ENCODE results near the gene HSDL2. TPM values are rescaled to one million over a fixed set of nuclear protein-coding genes. Genes with fewer than 3 reads are reported as not detected.
A peak's percentile ranks its signal among the peaks of the same experiment; 100 is the strongest.

Gene HSDL2
- total and polyA plus RNA-seq, 2 of the 4 experiments (the other 2 are of a cell fraction), result 17.7 to 65.8 TPM

DNA sequence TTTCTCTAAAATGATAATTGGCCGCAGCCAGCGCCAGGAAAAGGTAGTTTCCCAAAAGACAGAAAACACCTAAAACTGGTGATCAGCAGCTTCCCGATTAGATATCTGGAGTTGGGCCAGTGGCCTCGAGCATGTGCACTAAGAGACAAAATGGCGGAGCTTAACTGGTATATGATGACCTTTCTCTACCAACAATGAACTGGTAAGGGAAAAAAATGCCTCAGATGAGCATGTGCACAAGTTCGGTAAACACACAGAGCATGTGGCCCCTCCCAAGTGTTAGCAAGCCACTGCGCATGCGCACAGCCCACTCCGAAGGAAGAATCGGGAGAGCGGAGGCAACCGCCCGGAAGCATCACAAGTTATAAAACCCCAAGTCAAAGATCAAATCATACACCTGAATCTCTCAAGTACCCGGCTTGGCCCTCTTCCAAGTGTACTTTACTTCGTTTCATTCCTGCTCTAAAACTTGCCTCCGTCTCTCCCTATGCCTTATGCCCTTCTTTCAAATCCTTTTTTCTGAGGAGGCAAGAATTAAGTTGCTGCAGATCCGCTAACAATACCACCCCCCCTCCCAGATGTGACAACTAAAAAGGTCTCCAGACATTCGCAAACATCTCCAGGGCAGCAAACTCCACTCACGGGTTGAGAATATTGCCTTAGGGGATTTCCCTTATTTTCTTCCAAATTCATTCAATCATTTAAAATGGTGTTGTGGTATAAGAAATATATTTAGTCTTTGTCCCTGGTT is 31.5 kb upstream of the HSDL2 start:
- POLR2A ChIA-PET (ENCODE audit: unreplicated experiment), result interaction anchor here (0.6 kb wide), 1 partner anchor 274 kb away, joined by 7 read pairs; no protein-coding TSS in a partner anchor
- CTCF ChIA-PET, result no interaction called here
- TF ChIP-seq, protein P1, sequence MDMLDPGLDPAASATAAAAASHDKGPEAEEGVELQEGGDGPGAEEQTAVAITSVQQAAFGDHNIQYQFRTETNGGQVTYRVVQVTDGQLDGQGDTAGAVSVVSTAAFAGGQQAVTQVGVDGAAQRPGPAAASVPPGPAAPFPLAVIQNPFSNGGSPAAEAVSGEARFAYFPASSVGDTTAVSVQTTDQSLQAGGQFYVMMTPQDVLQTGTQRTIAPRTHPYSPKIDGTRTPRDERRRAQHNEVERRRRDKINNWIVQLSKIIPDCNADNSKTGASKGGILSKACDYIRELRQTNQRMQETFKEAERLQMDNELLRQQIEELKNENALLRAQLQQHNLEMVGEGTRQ (IDR thresholded peaks at IDR 0.05; ENCODE audit: low read depth, low read length), result no peak
- TF ChIP-seq CHD1 (IDR thresholded peaks at IDR 0.05; ENCODE audit: low read depth, low read length) (no peak), MAFK (IDR thresholded peaks at IDR 0.05; ENCODE audit: low read depth, low read length) (no peak), FOS (IDR thresholded peaks at IDR 0.05; ENCODE audit: low read depth, low read length) (no peak), BHLHE40 (IDR thresholded peaks at IDR 0.05; ENCODE audit: low read depth, low read length) (no peak), MXI1 (IDR thresholded peaks at IDR 0.05; ENCODE audit: borderline replicate concordance, low read depth, low read length) (no peak), MAZ (IDR thresholded peaks at IDR 0.05; ENCODE audit: borderline replicate concordance, low read depth, low read length) (no peak), RAD21 (IDR thresholded peaks at IDR 0.05; ENCODE audit: low read length) (no peak), CEBPB (IDR thresholded peaks at IDR 0.05; ENCODE audit: low read depth, low read length) (no peak), SMC3 (IDR thresholded peaks at IDR 0.05; ENCODE audit: low read depth, low read length) (no peak), RFX5 (IDR thresholded peaks at IDR 0.05; ENCODE audit: low read depth, low read length) (no peak), RCOR1 (IDR thresholded peaks at IDR 0.05; ENCODE audit: insufficient replicate concordance, low read length) (no peak)
- TF ChIP-seq, protein P2, sequence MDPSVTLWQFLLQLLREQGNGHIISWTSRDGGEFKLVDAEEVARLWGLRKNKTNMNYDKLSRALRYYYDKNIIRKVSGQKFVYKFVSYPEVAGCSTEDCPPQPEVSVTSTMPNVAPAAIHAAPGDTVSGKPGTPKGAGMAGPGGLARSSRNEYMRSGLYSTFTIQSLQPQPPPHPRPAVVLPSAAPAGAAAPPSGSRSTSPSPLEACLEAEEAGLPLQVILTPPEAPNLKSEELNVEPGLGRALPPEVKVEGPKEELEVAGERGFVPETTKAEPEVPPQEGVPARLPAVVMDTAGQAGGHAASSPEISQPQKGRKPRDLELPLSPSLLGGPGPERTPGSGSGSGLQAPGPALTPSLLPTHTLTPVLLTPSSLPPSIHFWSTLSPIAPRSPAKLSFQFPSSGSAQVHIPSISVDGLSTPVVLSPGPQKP (IDR thresholded peaks at IDR 0.05; ENCODE audit: borderline replicate concordance, low read depth, low read length), result no peak
- TF ChIP-seq, protein P3, sequence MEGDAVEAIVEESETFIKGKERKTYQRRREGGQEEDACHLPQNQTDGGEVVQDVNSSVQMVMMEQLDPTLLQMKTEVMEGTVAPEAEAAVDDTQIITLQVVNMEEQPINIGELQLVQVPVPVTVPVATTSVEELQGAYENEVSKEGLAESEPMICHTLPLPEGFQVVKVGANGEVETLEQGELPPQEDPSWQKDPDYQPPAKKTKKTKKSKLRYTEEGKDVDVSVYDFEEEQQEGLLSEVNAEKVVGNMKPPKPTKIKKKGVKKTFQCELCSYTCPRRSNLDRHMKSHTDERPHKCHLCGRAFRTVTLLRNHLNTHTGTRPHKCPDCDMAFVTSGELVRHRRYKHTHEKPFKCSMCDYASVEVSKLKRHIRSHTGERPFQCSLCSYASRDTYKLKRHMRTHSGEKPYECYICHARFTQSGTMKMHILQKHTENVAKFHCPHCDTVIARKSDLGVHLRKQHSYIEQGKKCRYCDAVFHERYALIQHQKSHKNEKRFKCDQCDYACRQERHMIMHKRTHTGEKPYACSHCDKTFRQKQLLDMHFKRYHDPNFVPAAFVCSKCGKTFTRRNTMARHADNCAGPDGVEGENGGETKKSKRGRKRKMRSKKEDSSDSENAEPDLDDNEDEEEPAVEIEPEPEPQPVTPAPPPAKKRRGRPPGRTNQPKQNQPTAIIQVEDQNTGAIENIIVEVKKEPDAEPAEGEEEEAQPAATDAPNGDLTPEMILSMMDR (conservative IDR thresholded peaks at IDR 0.05; ENCODE audit: low read depth, low read length), result no peak

More for the DNA sequence above, 31.5 kb upstream of the HSDL2 start:
- no peaks in the 10 kb centered on the region for H3K27me3 ChIP-seq (ENCODE audit: control insufficient read depth, insufficient read depth, low read length)
- H3K23ac ChIP-seq (ENCODE audit: low read depth, low read length), result peak overlapping the region; percentile 77; the same call in 1 of the 2 replicates
- peak overlapping the region; percentile 22; the same call in 1 of the 2 replicates for H3K4ac ChIP-seq (ENCODE audit: low read depth, low read length)
- H2BK5ac ChIP-seq (ENCODE audit: low read depth, low read length, poor library complexity, severe bottlenecking), result peak overlapping the region; percentile 12
- no peaks in the 10 kb centered on the region for H3K79me1 ChIP-seq (ENCODE audit: low read depth in 1 of 2, low read length in 2 of 2)
- peak overlapping the region; percentile 57; the same call in 1 of the 2 replicates for H3K56ac ChIP-seq (ENCODE audit: extremely low read depth, insufficient read depth, low read length)
- H3K4me2 ChIP-seq (ENCODE audit: low read depth, low read length), result peak overlapping the region; percentile 92
- peak overlapping the region; percentile 86; the same call in 1 of the 2 replicates for H4K5ac ChIP-seq (ENCODE audit: low read depth, low read length)
- WGBS, 2 experiments (ENCODE audit: extremely low coverage in 2 of 2, insufficient read length in 1 of 2), result 80% methylated on average over 1 of the region's 19 CpGs; no CpG with 5 or more reads in 1 of the 2 experiments
- DNase-seq (peak; percentile 35), ATAC-seq (ENCODE audit: low read depth) (peak; percentile 61)
- H4K8ac ChIP-seq (ENCODE audit: low read depth in 2 of 2, low read length in 2 of 2), result peak overlapping the region; percentile 80 to 89
- no peak overlapping the region for H2BK15ac ChIP-seq (ENCODE audit: low read depth, low read length)
- no peaks in the 10 kb centered on the region for H4K20me1 ChIP-seq (ENCODE audit: insufficient read depth, low read length)
- no peaks in the 10 kb centered on the region for H3K9me1 ChIP-seq (ENCODE audit: insufficient read depth, low read length)
- no peaks in the 10 kb centered on the region for H3K9me3 ChIP-seq (ENCODE audit: control insufficient read depth, insufficient read depth, low read length)
- no peak overlapping the region for H2BK120ac ChIP-seq (ENCODE audit: low read depth, low read length)
- in situ Hi-C loops (cut with MboI; ENCODE audit: low sequenced_read_pairs) (no loop called here), intact Hi-C loops (cut with micrococcal nuclease) (no loop called here), dilution Hi-C loops (cut with HindIII; ENCODE audit: low sequenced_read_pairs, unreplicated experiment) (no loop called here)
- peak overlapping the region; percentile 77 for H3K14ac ChIP-seq (replicated peaks; ENCODE audit: low read depth, low read length)
- no TSS peak for BruUV-seq (replicated peaks)
- H3K18ac ChIP-seq (ENCODE audit: low read depth, low read length), result peak overlapping the region; percentile 64; the same call in 1 of the 2 replicates
- H3K9ac ChIP-seq (ENCODE audit: low read depth, low read length), result peak overlapping the region; percentile 55; the same call in 1 of the 2 replicates
- no peaks in the 10 kb centered on the region; the same call in 1 of the 2 replicates for H3K4me1 ChIP-seq (ENCODE audit: control insufficient read depth, insufficient read depth, low read length)
- peak overlapping the region; percentile 31; the same call in 1 of the 2 replicates for H4K91ac ChIP-seq (ENCODE audit: insufficient read depth, low read depth, low read length)
- H2AK9ac ChIP-seq (replicated peaks; ENCODE audit: low read depth, low read length, poor library complexity), result no peak overlapping the region
- no peaks in the 10 kb centered on the region for H3K36me3 ChIP-seq (ENCODE audit: control insufficient read depth, insufficient read depth, low read length)
- H2AK5ac ChIP-seq (ENCODE audit: low read depth, low read length), result no peak overlapping the region
- H2AFZ ChIP-seq (replicated peaks; ENCODE audit: low read length, poor library complexity), result peak overlapping the region; percentile 93
- H3K27ac ChIP-seq (ENCODE audit: insufficient read depth, low read length), result no peak overlapping the region
- no peak overlapping the region for H2BK20ac ChIP-seq (ENCODE audit: low read depth, low read length)
- peak overlapping the region; percentile 58 for H3K4me3 ChIP-seq (ENCODE audit: insufficient read depth, low read depth, low read length)
